Germinal center (tissue), 1 donor: ENCODE results near the gene GDAP2.
"Not testable (repeated sequence)": the region's sequence is repeated elsewhere in the genome, so short reads cannot be mapped to it uniquely, and the experiment has no call there.

Experiments used
- DNase-seq: peaks from one replicate; pipeline ENCODE4 v3.0.0; 2012; ENCODE audit warnings: mixed read lengths, low spot score

The GDAP2 gene

DNA sequence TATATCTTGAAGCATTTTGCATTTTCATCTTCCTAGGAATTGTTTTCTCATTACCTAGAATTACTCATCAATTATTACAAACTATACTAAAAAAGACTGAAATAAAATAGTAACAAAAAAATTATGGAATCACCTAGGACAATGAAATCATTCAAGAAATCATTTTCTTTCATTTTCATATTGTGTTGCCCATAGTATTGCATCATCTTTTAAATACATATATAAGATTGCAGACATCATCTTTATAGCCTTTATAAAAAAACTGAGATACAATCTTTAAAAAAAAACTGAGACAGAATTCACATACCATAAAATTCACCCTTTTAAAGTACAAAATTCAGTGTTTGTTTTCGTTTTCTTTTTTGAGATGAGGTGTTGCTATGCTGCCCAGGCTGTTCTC, 29.6 kb downstream of the GDAP2 start:
- DNase-seq = no peak

GRCh38 chr1:117897551-117897950, 31.9 kb downstream of the GDAP2 start:
- no peak for DNase-seq

GRCh38 chr1:117895482-117896114, 33.8 kb downstream of the GDAP2 start:
- peak; percentile 28 for DNase-seq

DNA sequence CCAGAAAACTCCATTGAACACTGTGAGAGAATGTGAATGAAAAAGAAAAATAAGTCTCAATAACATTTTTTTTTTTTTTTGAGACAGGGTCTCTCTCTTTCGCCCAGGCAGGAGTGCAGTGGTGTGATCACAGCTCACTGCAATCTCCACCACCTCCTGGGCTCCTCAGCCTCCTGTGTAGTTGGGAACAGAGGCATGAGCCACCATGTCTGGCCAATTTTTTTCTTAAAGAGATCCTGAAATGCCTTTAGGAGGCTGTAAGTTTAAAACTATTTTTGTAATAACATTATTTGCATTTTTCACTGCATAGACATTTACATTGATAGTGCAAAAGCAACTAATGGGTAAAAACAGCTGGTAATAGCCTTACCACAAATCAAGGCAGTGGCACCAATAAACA, 35.3 kb downstream of the GDAP2 start:
- DNase-seq = no peak

- DNase-seq = no peak
Observed at GRCh38 chr1:117892512-117892911, 36.9 kb downstream of the GDAP2 start.

GRCh38 chr1:117890452-117890851, 39.0 kb downstream of the GDAP2 start:
- no peak for DNase-seq

GRCh38 chr1:117886101-117886795, 43.2 kb downstream of the GDAP2 start:
- no peak for DNase-seq

DNA sequence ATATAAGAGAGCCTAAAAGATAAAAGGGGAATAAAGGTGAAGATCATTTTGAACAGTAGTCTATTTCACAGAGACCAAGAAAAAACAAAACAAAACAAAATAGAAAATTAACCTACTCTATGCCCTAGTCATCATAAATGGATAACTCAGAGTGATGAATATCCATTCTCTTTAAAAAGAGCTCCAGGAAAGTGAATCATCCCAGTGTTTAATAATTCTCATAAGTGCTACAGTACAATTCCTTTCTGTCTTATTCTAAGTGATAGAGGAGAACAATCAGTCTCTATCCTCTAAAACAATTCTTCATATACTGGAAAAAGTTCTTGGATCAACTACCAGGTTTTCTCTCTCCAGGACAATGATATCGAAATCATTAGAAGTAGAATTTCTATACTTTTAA, 45.8 kb downstream of the GDAP2 start:
- no peak for DNase-seq

DNA sequence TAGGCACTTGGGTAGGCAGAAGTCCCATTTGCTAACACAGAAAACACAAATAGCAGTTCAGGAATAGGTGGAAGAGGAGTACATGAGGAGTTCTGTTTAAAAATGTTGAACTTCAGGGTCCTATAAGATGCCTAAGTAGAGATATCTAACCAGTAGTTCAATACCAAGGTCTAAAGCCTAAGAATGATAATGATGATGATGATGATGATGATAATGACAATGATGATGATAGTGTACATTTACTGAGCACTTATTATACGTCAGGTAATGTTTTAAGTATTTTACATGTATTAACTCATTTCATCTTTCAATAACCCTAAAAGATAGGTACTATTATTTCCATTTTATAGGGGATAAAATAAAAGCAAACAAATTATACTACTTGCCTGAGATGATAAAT, 50.1 kb downstream of the GDAP2 start:
- no peak for DNase-seq

DNA sequence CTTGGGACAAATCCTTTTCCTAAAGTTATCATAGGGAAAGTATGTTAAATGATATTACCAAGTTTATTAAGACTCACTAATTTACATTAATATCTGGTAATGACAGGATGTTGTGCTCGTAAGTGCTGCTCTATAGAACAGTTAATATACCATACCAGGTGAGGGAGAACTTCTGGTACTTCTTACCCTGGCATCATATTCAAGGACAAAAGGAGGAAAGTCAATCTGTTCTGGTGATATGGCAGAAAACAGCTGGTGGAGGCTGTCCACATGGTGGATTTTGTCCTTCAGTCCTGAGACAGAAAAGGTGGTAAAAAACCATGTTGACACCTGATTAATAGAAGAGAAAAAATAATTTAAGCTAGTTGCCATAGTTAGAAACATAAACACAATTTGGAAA, 51.6 kb downstream of the GDAP2 start:
- DNase-seq = no peak

DNA sequence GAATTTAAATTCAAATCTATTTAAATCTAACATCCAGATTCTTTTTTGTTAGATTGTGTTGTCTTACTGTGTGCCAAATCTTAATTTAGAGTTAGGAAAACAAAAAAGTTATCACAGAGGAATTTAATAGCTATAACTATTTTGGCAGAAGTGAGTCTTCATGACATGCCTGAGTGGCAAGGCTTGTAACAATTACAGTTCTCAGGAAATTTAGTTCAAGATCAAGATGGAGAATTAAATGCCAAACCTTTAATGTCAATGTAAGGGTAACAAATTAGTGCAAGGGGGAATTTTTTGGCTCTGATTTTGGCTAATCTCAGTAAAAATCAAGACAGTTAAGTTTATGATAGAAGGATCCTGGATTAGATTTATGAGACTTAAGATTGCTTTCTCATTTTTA, 58.4 kb downstream of the GDAP2 start:
- no peak for DNase-seq

- DNase-seq = no peak
Observed at GRCh38 chr1:117861694-117862093, 67.7 kb downstream of the GDAP2 start.

DNA sequence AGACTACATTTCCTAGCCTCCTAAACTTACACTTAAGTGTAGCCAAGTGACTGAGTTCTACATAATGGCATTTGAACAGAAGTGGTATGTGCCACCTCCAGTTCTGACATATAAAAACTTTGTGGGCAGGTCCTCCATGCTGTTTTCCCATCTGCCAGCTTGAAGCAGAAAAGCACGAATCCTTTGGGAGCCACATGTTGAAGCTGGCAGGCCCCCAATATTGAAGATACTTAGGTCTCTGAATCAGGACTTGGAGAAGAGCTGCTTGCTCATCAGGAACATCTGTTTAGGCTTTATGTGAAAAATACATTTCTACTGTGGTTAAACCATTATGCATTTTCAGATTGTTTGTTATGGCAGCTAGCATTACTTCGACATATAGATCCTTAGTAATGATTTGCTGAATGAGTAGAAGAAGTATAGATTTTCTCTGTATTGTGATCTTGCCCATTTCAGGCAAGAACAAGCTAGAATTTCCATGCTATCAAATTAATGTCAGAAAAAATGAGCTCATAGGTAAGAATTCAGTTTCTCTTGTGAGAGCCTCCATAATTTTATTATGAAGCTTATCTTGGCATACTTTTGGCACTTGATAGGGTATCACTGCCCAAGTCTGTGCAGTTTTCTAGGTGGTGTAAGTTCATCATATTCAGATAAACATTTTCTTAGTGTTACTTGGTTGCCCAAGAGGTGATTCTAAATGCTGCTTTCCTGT, 68.4 kb downstream of the GDAP2 start:
- DNase-seq = no peak

GRCh38 chr1:117859901-117860300, 69.5 kb downstream of the GDAP2 start:
- no peak for DNase-seq

DNA sequence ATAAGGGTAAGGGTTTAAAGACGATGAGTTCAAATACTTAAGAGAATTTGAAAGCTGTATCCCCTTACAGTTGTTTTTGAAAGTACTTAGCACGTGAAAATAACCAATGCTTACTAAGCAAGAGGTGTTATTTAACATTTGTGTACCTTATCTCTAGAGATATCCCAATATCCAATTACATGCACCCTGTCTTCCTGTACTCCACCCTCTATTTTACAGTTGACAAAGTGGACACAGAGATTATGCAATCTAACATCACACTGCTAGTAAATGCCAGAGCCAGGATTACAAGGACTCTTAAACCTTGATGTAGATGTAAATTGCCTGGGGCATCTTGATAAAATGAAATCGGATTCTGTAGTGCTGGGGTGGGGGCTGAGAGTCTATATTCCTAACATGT, 72.0 kb downstream of the GDAP2 start:
- DNase-seq = no peak

GRCh38 chr1:117852853-117853553, 76.4 kb downstream of the GDAP2 start:
- no peak for DNase-seq

DNA sequence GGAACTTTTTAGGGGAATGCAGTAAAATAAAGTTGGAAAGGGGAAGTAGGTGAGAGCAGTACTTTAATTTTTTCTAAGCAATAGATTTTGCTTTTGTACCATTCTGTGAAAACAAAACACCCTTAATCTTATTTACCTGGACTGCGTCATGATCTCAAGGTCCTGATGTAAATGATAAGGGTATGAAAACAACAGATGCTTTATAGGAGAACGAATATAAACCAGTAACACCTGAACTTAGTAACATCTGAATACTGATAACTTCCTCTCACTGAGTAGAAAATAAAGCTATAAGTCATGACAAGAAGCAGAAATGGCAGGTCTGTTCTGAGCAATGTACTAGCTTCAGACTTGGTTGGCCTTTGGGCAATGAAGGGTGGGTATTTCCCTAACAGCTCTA, 77.7 kb downstream of the GDAP2 start:
- no peak for DNase-seq

DNA sequence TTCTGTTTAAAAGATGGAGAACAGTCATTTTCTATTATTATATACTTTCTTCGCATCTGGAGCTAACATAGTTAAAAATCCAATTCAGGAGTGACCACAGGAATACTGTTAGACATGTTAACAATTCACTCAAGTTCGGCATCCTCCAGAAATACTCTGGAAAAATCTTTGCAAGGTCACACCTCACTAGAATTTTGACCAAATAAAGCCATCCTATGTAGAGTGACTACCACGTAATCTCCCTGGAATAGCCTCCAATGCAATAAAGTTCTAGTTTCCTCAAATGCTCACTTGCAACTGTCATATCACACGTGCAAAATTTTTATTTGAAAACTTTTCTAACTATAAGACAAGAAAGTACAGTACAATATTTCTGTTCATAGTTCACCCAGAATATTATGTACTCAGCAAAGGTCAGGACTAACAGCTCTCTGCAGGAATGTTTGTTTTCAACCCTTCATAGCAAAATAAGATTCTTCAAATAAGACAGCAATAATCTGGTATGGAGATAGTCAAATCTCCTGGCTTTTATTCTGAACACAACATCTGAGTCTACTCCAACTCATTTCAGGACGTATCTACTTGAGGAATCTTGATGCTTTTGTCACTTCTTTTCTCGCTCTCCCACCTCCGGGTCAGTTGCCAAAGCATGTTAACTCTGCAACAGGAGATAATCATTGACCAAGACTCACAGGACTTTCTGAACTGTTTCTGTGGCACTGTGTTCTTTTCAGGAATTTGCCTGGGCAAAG, 82.6 kb downstream of the GDAP2 start:
- DNase-seq = no peak

- DNase-seq = not testable (repeated sequence)
Observed at GRCh38 chr1:117844478-117844877, 84.9 kb downstream of the GDAP2 start.

- no peak for DNase-seq
Observed at GRCh38 chr1:117843791-117844190, 85.6 kb downstream of the GDAP2 start.

DNA sequence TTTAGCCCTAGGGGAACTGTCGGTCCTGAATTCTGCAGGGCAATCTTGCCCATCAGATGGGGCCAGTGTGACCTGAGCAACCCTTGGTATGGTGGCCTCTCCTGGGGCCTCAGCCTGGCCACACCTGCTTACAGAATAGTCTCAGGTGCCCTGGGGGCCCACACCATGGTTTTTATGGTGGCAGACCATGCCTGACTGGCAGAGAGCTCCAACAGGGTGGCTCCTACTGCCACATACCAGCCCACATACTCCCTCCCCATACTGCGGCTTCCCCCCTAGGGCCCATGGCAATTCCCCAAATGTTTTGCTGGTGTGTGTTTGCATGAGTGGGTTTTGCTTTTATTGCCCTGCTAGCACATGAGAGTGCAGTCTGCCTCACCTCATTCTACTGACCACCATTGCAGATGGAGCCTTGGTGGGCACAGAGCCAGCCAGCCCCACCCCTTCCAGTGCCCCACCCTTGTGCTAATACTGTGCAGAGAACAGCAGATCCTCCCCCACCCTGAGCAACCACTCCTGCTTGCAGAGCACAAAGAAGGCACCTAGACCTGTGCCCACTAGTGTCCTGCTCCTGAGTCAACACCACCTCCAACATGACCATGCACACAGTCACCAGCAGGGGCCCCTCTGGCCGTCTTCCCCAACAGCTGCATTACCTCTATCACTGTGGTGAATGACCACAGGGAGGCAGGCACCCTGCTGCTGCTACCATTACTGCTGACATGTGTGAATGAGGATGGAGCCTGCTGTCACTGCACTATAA, 86.8 kb downstream of the GDAP2 start:
- no peak for DNase-seq
